ENCODE data around the gene IST1.

Gene IST1

GRCh38 chr16:71969353-71969752, 74.0 kb downstream of the IST1 start:
- DNase-seq, result no peak

- DNase-seq, result no peak
Observed at GRCh38 chr16:71971571-71971970, 76.2 kb downstream of the IST1 start.

GRCh38 chr16:71972356-71972755, 77.0 kb downstream of the IST1 start:
- DNase-seq, result no peak

- no peak for DNase-seq
Observed at GRCh38 chr16:71973001-71973400, 77.7 kb downstream of the IST1 start.

GRCh38 chr16:71974068-71974818, 78.9 kb downstream of the IST1 start:
- no peak for DNase-seq
